Activated CD4-positive, alpha-beta T cell treated with anti-CD3 and anti-CD28 coated beads, Interleukin-2, amount 50 U/mL, for 24 hours (primary cell): ENCODE results near the gene EGFLAM.

ENCODE experiments used
- DNase-seq, 2 donors: peaks; one replicate each; pipeline ENCODE4 v3.0.0-alpha.2; 2020; ENCODE audit warnings: low read depth in 1 of 2, low spot score in 1 of 2

Gene EGFLAM

DNA sequence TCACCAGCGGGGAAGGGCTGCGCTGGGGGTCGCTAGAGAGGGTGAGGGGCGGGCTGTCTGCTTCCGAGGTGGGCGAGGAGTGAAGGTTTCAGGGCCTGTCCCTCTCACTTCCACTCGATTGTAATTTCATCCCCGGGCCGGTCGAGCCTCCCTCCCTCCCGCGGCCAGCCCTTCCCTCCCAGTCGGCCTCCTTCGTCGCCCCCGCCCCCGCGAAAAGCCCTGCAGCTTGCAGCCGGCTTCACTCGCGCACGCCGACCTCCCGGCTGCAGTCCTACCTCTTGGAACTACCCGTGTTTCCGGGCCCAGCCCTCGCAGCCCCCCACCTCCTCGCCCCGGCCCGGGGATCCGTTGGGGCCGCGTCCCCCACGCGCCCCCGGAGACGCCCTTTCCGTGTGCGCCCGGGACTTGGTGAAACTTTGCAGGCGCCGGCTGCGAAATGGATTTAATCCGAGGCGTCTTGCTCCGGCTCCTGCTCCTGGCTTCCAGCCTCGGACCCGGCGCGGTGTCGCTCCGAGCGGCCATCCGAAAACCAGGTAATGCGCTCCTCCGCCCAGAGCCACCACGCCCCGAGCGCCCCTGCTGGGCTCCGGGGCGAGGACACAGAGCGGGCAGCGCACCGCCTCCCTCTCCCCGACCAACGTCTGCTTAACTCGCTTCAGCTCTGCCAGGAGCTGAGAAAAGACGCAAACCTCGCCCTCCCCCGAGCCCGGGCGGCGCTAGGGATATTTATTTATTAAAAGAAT, at the start of gene EGFLAM:
EGFLAM (plus strand) TSS at position 241 of the 743 bp plus-strand sequence; CDS start at position 437, 196 bp downstream.
- no peak for DNase-seq

DNA sequence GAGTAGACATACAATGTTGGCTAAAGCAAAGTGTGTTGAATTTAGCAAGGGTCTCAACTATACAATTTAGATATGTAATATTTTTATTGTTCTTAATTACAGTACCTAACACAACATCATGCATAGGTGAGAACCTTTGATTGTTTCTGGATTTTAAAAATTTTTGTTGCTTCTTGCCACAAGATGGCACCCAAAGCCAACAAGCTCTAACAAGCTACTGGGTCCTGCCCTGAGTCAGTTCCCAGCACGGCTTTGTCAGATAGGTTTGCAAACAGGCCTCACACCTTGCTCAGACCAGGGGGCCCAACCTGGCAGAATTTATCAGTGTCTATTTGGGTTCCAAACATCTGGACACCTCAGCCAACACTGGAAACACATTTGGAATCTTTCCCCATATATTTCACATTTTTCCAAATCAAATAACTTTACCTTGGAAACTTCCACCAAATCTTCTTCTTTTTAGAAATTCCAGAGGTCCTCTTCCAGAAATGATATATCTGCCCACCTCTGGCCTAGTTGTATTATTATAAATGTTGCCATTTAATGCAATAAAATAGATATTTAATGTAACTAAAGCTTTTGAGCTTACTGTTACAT, 49.5 kb upstream of the EGFLAM start:
- no peak for DNase-seq

DNA sequence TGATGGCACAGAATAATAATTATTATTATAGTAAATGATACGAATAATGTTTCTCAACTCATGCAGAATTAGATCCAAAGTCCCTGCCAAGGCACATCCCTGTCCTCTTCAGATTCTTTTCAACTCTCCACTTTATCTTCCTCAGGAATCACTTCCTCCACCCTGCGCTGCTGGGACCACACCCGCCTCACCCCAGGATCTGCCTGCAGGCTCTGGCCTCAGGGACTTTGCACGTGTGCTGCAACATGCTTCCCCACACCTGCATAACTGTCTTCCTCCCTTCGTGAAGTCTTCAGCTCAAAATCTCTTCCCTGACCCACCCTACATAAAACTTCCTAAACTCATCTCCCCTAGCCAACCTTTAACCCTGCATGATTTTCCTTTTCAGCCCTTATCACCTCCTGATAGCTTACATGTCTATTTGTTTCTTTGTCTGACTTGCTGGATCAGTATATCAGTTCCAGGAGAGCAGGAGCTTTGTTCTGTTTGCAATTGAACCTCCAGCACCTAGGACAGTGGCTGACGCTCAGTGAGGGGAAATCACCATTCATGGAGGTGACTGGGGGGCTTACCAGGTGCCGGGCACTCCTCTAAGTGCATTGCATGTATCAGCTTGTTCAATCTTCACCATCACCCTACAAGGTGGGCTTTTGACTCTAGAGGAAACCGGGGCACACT, 47.5 kb upstream of the EGFLAM start:
- no peak for DNase-seq

DNA sequence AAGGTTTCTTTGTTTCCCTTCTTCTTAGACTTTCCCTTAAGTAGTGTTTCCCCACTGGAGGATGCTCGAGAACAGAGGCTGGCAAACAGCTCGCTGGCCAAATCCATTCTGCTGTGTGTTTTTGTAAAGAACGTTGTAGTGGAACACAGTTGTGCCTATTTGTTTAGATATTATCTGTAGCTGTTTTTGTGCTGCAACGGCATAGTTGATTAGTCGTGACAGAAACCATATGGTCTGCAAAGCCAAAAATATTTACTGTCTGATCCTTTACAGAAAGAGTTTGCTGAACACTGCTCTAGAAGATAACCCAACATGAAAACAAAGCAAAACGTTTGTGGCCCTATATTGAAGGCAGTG, 47.0 kb upstream of the EGFLAM start:
- no peak for DNase-seq

DNA sequence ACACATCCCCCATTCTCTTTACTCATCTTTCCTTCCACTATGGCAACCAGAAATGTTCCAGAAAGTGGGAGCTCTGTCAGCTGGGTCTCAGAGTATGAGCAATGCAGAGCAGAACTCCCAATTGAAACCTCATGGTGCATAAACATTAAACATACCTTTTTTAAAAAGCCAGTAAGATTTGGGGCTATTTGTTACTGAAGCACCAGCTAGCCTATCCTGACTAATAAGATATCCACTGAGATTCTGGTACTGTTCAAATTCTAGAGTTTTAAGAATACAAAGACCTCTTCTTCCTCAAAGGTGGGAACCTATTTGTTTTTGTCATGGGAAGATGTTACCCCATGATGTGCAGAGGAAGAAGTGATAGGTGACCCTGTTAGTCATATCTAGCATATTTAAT, 46.1 kb upstream of the EGFLAM start:
- DNase-seq, result no peak

DNA sequence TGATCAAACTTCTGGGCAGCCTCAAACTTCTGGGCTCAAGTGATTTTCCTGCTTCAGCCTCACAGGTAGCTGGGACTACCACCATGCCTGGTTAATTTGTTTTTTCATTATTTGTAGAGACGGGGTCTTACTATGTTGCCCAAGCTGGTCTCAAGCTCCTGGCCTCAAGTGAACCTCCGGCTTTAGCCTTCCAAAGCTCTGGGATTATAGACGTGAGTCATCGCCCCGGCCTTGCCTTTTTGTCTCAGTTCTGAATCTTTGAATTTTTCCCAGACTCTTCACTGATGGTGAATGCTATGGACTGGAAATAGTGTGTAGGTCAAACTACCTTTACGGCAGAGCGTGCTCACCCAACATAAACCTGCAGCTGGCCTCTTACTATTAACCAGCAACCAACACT, 32.3 kb upstream of the EGFLAM start:
- no peak for DNase-seq

GRCh38 chr5:38228914-38229313, 29.4 kb upstream of the EGFLAM start:
- DNase-seq, result no peak

DNA sequence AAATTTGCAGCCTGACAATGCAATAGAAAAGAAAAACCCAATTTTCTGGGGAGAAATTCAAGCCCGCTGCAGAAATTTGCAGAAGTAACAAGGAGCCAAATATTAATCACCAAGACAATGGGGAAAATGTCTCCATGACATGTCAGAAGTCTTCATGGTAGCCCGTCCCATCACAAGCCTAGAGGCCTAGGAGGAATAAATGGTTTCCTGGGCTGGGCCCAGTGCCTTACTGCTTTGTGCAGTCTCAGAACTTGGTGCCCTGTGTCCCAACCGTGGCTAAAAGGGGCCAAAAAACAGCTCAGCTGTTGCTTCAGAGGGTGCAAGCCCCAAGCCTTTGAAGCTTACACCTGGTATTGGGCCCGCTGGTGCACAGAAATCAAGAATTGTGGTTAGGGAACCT, 23.6 kb upstream of the EGFLAM start:
- DNase-seq, result no peak

GRCh38 chr5:38237681-38238080, 20.7 kb upstream of the EGFLAM start:
- no peak for DNase-seq

DNA sequence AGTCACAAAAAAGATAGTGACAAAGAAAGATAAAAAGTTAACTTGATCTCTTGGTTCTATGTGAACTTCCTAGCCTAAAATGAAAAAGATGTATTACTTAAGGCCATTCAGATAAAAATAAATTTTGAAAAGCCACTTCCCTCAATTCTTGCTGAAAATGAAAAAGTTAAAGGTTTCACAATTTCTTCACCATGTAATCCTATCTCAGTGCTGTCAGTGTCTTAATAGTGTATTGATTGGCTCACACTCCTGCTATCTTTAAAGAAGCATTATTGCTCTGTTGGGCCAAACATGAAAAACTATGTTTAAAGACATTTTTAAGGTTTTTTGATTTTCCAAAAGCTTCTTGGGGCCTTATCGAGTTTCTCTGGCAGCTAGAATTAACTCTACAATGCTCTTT, 18.1 kb upstream of the EGFLAM start:
- DNase-seq, result no peak

- no peak for DNase-seq
These were observed 16.7 kb upstream of the EGFLAM start for GRCh38 chr5:38241655-38242054.

GRCh38 chr5:38245307-38245706, 13.1 kb upstream of the EGFLAM start:
- no peak for DNase-seq

DNA sequence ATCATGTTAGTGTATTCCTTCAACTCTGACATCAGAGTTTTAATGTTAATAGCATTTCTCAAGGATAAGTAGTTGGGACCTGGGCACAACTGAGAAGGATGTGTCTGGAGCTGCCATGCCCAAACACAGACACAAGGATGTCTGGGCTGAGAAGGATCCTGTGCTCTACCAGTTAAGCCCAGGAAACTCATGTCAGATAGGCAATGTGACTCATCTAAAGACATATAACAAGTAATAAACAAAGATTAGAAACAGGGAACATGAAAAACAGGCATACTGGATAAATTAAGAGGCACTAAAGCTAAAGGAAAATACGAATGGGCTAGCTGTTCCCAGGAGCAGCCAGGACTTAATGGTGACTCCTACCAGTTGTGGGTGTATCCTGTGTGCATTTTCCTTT, 9.1 kb upstream of the EGFLAM start:
- DNase-seq, result no peak

DNA sequence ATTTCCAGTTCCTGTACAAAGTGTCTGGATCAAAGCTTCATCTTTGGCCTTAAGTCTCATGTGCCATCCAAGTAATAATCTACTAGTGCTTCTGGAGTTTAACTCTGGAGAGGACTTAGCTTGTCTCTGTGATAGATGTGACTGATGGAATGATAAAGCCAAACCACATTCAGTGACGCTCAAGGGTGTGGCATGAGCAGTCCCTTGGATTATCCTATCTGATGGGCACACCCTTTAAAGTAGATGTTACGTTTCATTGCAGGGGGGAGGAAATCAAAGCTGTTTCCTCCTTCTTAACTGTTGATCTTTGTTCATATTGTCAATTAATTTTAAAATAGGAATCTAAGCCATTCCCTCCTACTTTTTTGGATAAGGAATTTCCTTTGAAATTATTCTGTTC, 8.5 kb upstream of the EGFLAM start:
- DNase-seq, result no peak

GRCh38 chr5:38250763-38251448, 7.5 kb upstream of the EGFLAM start:
- DNase-seq, result no peak

- no peak for DNase-seq
These were observed 4.6 kb upstream of the EGFLAM start for GRCh38 chr5:38253759-38254158.

DNA sequence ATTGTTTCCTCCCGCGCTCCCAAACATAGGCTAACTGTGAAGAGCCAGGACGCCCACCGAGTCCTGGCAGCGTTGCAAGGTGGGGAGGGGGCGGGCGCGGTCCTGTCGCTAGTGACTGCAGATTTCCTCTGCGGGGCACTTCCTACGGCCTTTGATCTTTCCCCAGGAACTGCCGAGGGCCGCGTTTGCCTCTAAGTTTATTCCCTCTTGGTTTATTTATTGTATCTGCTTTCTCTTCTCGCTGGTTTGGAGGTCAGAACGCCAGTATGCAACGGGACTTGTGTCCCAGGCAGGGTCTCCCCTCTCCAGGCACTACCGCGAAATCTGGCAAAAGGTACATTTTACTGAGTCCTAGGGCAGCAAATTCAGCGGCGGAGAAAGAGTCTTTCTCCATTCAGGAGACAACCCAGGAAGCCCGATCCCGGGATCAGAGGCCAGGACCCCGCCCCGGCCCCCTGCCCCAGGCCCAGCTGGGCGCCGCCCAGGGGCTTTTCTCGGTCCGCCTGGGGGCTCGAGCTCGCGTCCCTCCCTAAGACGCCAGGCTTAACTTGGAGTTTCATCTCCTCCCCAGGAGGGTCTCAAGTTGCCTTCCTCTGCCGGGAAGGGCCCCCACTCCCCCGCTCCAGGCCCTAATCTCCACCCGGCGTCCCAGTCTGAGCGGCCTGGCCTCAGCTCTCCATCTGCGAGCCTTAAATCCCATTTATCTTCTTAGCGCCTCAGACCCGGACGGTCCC, 884 bp upstream of the EGFLAM start:
- no peak for DNase-seq

- DNase-seq, result no peak
These were observed 379 bp upstream of the EGFLAM start for GRCh38 chr5:38258042-38258318.

GRCh38 chr5:38259062-38259808, 876 bp downstream of the EGFLAM start:
- no peak for DNase-seq

GRCh38 chr5:38259809-38260160, 1.4 kb downstream of the EGFLAM start:
- no peak for DNase-seq

GRCh38 chr5:38263983-38264382, 5.6 kb downstream of the EGFLAM start:
- no peak for DNase-seq
